Measurements from ENCODE around the gene PAQR5. TPM values are rescaled to one million over a fixed set of nuclear protein-coding genes. Genes with fewer than 3 reads are reported as not detected.

The PAQR5 gene
- total RNA-seq, 1 experiment from 2014 or later: 20.3 TPM

GRCh38 chr15:69293741-69294615 lies 4.7 kb upstream of the PAQR5 start:
- no TSS peak for BruUV-seq (replicated peaks)
- no peak for TF ChIP-seq CTCF (IDR thresholded peaks at IDR 0.05; ENCODE audit: unreplicated experiment)
- CTCF ChIA-PET: interaction anchor here (0.6 kb wide), 1 partner anchor 456 kb away, joined by 3 read pairs; no protein-coding TSS in a partner anchor
- no peaks in the 10 kb centered on the region for H3K27me3 Mint-ChIP-seq (ENCODE audit: insufficient read depth, unreplicated experiment)
- no peak overlapping the region for H3K27ac Mint-ChIP-seq (ENCODE audit: low read depth, unreplicated experiment)
- no peaks in the 10 kb centered on the region for H3K36me3 Mint-ChIP-seq (ENCODE audit: insufficient read depth, unreplicated experiment)
- DNase-seq (ENCODE audit: unreplicated experiment): no peak
- H3K4me1 Mint-ChIP-seq (ENCODE audit: insufficient read depth, unreplicated experiment): no peaks in the 10 kb centered on the region
- H3K4me3 Mint-ChIP-seq (ENCODE audit: unreplicated experiment): no peak overlapping the region
- POLR2A ChIA-PET: no interaction called here
- intact Hi-C loops (cut with micrococcal nuclease): no loop called here
- no peaks in the 10 kb centered on the region for H3K9me3 Mint-ChIP-seq (ENCODE audit: unreplicated experiment)

- no peaks in the 10 kb centered on the region for H3K27me3 Mint-ChIP-seq (ENCODE audit: insufficient read depth, unreplicated experiment)
- no TSS peak for BruUV-seq (replicated peaks)
- no peak overlapping the region for H3K4me3 Mint-ChIP-seq (ENCODE audit: unreplicated experiment)
- CTCF ChIA-PET: interaction anchor here (0.6 to 1.8 kb wide), 2 partner anchors 98 to 1237 kb away, joined by 4 to 6 read pairs; no protein-coding TSS in a partner anchor
- no peaks in the 10 kb centered on the region for H3K9me3 Mint-ChIP-seq (ENCODE audit: unreplicated experiment)
- H3K4me1 Mint-ChIP-seq (ENCODE audit: insufficient read depth, unreplicated experiment): peaks cover 19% of the 10 kb centered on the region
- no peak overlapping the region for H3K27ac Mint-ChIP-seq (ENCODE audit: low read depth, unreplicated experiment)
- POLR2A ChIA-PET: no interaction called here
- H3K36me3 Mint-ChIP-seq (ENCODE audit: insufficient read depth, unreplicated experiment): no peaks in the 10 kb centered on the region
- DNase-seq (ENCODE audit: unreplicated experiment): no peak
- no peak for TF ChIP-seq CTCF (IDR thresholded peaks at IDR 0.05; ENCODE audit: unreplicated experiment)
- intact Hi-C loops (cut with micrococcal nuclease): no loop called here
Measured at GRCh38 chr15:69296606-69297005, 2.1 kb upstream of the PAQR5 start.

- CTCF ChIA-PET: no interaction called here
- intact Hi-C loops (cut with micrococcal nuclease): no loop called here
- no TSS peak for BruUV-seq (replicated peaks)
- DNase-seq (ENCODE audit: unreplicated experiment): no peak
- TF ChIP-seq CTCF (IDR thresholded peaks at IDR 0.05; ENCODE audit: unreplicated experiment): no peak
- no peaks in the 10 kb centered on the region for H3K9me3 Mint-ChIP-seq (ENCODE audit: unreplicated experiment)
- peak overlapping the region; percentile 67 for H3K4me3 Mint-ChIP-seq (ENCODE audit: unreplicated experiment)
- POLR2A ChIA-PET: interaction anchor here (0.5 to 0.9 kb wide), 2 partner anchors 8 to 945 kb away, joined by 3 read pairs; no protein-coding TSS in a partner anchor
- H3K4me1 Mint-ChIP-seq (ENCODE audit: insufficient read depth, unreplicated experiment): peaks cover 19% of the 10 kb centered on the region
- H3K36me3 Mint-ChIP-seq (ENCODE audit: insufficient read depth, unreplicated experiment): no peaks in the 10 kb centered on the region
- H3K27ac Mint-ChIP-seq (ENCODE audit: low read depth, unreplicated experiment): no peak overlapping the region
- no peaks in the 10 kb centered on the region for H3K27me3 Mint-ChIP-seq (ENCODE audit: insufficient read depth, unreplicated experiment)
Measured at GRCh38 chr15:69297642-69298353, 914 bp upstream of the PAQR5 start.

GRCh38 chr15:69298354-69298696 lies 387 bp upstream of the PAQR5 start:
- no peak for TF ChIP-seq CTCF (IDR thresholded peaks at IDR 0.05; ENCODE audit: unreplicated experiment)
- H3K27ac Mint-ChIP-seq (ENCODE audit: low read depth, unreplicated experiment): no peak overlapping the region
- H3K27me3 Mint-ChIP-seq (ENCODE audit: insufficient read depth, unreplicated experiment): no peaks in the 10 kb centered on the region
- H3K4me3 Mint-ChIP-seq (ENCODE audit: unreplicated experiment): peak overlapping the region; percentile 67
- no peaks in the 10 kb centered on the region for H3K36me3 Mint-ChIP-seq (ENCODE audit: insufficient read depth, unreplicated experiment)
- intact Hi-C loops (cut with micrococcal nuclease): no loop called here
- BruUV-seq (replicated peaks): no TSS peak
- H3K4me1 Mint-ChIP-seq (ENCODE audit: insufficient read depth, unreplicated experiment): peaks cover 20% of the 10 kb centered on the region
- ChIA-PET CTCF (no interaction called here), POLR2A (interaction anchor here (0.9 kb wide), 1 partner anchor 9 kb away, joined by 3 read pairs; no protein-coding TSS in a partner anchor)
- H3K9me3 Mint-ChIP-seq (ENCODE audit: unreplicated experiment): no peaks in the 10 kb centered on the region
- DNase-seq (ENCODE audit: unreplicated experiment): no peak
